ENCODE data around the gene WNT8A.

Gene WNT8A

DNA sequence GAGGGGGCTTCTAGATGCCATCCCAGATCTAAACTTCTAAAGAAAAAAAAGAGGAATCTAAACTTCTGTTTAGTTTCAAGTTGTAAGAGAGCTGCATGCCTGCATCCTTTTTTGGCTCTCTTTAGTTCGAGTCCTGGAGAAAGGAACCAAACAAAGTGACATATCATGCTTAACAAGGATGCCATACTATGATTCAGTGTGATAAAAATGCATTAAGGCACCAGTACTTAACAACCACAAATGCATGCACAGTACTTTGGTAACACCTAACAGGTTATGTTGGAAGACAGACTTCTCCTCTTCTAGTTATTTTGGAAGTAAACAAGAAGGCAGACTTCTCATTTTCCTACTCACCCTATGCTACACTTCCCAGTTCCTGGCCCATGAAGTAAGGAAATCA is 28.1 kb downstream of the WNT8A start:
- TF ChIP-seq CSDC2 (CRISPR knock-in tag; IDR thresholded peaks at IDR 0.05) (no peak), ISL1 (CRISPR knock-in tag; IDR thresholded peaks at IDR 0.05) (no peak), CSRNP3 (CRISPR knock-in tag; IDR thresholded peaks at IDR 0.05) (no peak), RARB (CRISPR knock-in tag; IDR thresholded peaks at IDR 0.05) (no peak), OSR1 (CRISPR knock-in tag; IDR thresholded peaks at IDR 0.05) (no peak), ZFP3 (CRISPR knock-in tag; IDR thresholded peaks at IDR 0.05) (no peak), TOX (CRISPR knock-in tag; IDR thresholded peaks at IDR 0.05; ENCODE audit: borderline replicate concordance) (no peak), TCF4 (CRISPR knock-in tag; IDR thresholded peaks at IDR 0.05; ENCODE audit: borderline replicate concordance) (no peak)
- peak; percentile 79 for ATAC-seq

- no peak for ATAC-seq
- TF ChIP-seq OSR1 (CRISPR knock-in tag; IDR thresholded peaks at IDR 0.05) (no peak), ZNF565 (CRISPR knock-in tag; conservative IDR thresholded peaks at IDR 0.05; ENCODE audit: low read depth) (no peak), TOX (CRISPR knock-in tag; IDR thresholded peaks at IDR 0.05; ENCODE audit: borderline replicate concordance) (no peak), ZC3H10 (CRISPR knock-in tag; IDR thresholded peaks at IDR 0.05) (no peak), GLIS3 (CRISPR knock-in tag; IDR thresholded peaks at IDR 0.05) (no peak), RARB (CRISPR knock-in tag; IDR thresholded peaks at IDR 0.05) (no peak), CSRNP3 (CRISPR knock-in tag; IDR thresholded peaks at IDR 0.05) (no peak), ESRRG (CRISPR knock-in tag; IDR thresholded peaks at IDR 0.05) (no peak), PPARA (CRISPR knock-in tag; IDR thresholded peaks at IDR 0.05; ENCODE audit: borderline replicate concordance) (no peak), ZFP3 (CRISPR knock-in tag; IDR thresholded peaks at IDR 0.05) (no peak)
Measured at GRCh38 chr5:138115254-138115653, 31.4 kb downstream of the WNT8A start.

DNA sequence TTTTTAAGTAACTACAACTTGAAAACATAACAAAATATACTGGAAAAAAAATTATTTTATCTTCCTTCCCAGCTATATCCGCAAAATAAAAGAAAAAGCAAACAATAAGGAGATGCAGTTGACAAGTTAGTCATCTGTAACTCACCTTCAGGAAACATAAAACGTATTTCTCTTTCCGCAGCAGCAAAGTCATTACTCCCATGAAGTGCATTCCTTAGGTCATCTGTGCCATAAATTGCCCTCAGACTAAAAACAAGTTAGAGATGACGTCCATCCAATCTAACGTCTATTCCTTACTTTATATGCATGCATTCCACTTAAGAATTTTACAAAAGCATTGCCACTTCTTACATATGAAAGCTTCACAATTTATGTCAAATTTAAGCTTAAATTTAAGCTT is 44.5 kb downstream of the WNT8A start:
- no peak for ATAC-seq

GRCh38 chr5:138129347-138129746 is 45.5 kb downstream of the WNT8A start:
- no peak for ATAC-seq

More for the DNA sequence above, 44.5 kb downstream of the WNT8A start:
- TF ChIP-seq CREB5 (CRISPR knock-in tag; IDR thresholded peaks at IDR 0.05; ENCODE audit: low read depth) (no peak), ISL1 (CRISPR knock-in tag; IDR thresholded peaks at IDR 0.05) (no peak; the same call in 1 of the 2 replicates), ZNF8 (CRISPR knock-in tag; IDR thresholded peaks at IDR 0.05) (no peak)

GRCh38 chr5:138132543-138132942 is 48.7 kb downstream of the WNT8A start:
- no peak for ATAC-seq
- TF ChIP-seq ZFP3 (CRISPR knock-in tag; IDR thresholded peaks at IDR 0.05) (no peak), ZFP30 (CRISPR knock-in tag; IDR thresholded peaks at IDR 0.05) (no peak), ZNF8 (CRISPR knock-in tag; IDR thresholded peaks at IDR 0.05) (no peak), ZNF70 (CRISPR knock-in tag; IDR thresholded peaks at IDR 0.05) (no peak), CSRNP3 (CRISPR knock-in tag; IDR thresholded peaks at IDR 0.05) (no peak), SNAI2 (CRISPR knock-in tag; IDR thresholded peaks at IDR 0.05) (no peak), ZNF565 (CRISPR knock-in tag; conservative IDR thresholded peaks at IDR 0.05; ENCODE audit: low read depth) (no peak), RARB (CRISPR knock-in tag; IDR thresholded peaks at IDR 0.05) (no peak)
- TF ChIP-seq, protein P1, sequence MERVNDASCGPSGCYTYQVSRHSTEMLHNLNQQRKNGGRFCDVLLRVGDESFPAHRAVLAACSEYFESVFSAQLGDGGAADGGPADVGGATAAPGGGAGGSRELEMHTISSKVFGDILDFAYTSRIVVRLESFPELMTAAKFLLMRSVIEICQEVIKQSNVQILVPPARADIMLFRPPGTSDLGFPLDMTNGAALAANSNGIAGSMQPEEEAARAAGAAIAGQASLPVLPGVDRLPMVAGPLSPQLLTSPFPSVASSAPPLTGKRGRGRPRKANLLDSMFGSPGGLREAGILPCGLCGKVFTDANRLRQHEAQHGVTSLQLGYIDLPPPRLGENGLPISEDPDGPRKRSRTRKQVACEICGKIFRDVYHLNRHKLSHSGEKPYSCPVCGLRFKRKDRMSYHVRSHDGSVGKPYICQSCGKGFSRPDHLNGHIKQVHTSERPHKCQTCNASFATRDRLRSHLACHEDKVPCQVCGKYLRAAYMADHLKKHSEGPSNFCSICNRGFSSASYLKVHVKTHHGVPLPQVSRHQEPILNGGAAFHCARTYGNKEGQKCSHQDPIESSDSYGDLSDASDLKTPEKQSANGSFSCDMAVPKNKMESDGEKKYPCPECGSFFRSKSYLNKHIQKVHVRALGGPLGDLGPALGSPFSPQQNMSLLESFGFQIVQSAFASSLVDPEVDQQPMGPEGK (CRISPR knock-in tag; IDR thresholded peaks at IDR 0.05; ENCODE audit: borderline replicate concordance): no peak
- TF ChIP-seq, protein P2, sequence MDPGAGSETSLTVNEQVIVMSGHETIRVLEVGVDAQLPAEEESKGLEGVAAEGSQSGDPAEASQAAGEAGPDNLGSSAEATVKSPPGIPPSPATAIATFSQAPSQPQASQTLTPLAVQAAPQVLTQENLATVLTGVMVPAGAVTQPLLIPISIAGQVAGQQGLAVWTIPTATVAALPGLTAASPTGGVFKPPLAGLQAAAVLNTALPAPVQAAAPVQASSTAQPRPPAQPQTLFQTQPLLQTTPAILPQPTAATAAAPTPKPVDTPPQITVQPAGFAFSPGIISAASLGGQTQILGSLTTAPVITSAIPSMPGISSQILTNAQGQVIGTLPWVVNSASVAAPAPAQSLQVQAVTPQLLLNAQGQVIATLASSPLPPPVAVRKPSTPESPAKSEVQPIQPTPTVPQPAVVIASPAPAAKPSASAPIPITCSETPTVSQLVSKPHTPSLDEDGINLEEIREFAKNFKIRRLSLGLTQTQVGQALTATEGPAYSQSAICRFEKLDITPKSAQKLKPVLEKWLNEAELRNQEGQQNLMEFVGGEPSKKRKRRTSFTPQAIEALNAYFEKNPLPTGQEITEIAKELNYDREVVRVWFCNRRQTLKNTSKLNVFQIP (CRISPR knock-in tag; IDR thresholded peaks at IDR 0.05; ENCODE audit: borderline replicate concordance, low read depth): no peak

More at GRCh38 chr5:138129347-138129746, 45.5 kb downstream of the WNT8A start:
- TF ChIP-seq TOX (CRISPR knock-in tag; IDR thresholded peaks at IDR 0.05; ENCODE audit: borderline replicate concordance) (no peak), ZFP3 (CRISPR knock-in tag; IDR thresholded peaks at IDR 0.05) (no peak), RARB (CRISPR knock-in tag; IDR thresholded peaks at IDR 0.05) (no peak), CSDC2 (CRISPR knock-in tag; IDR thresholded peaks at IDR 0.05) (no peak), ZNF565 (CRISPR knock-in tag; conservative IDR thresholded peaks at IDR 0.05; ENCODE audit: low read depth) (no peak), ZNF70 (CRISPR knock-in tag; IDR thresholded peaks at IDR 0.05) (no peak)
- TF ChIP-seq, protein P1 (CRISPR knock-in tag; IDR thresholded peaks at IDR 0.05; ENCODE audit: borderline replicate concordance): no peak

Data from SK-N-SH treated with all-trans-retinoic acid at 6 μM for 48 hours (cell line).